Stimulated activated CD8-positive, alpha-beta memory T cell treated with anti-CD3 and anti-CD28 coated beads, Interleukin-15, amount 100 ng/mL, for 1 hour (primary cell): ENCODE results near the gene RABAC1.

Source experiments
- DNase-seq: peaks from one replicate; pipeline ENCODE4 v3.0.0-alpha.2; 2020; ENCODE audit warnings: low read depth

Gene RABAC1

GRCh38 chr19:41988947-41989346, 29.8 kb upstream of the RABAC1 start:
- no peak for DNase-seq

DNA sequence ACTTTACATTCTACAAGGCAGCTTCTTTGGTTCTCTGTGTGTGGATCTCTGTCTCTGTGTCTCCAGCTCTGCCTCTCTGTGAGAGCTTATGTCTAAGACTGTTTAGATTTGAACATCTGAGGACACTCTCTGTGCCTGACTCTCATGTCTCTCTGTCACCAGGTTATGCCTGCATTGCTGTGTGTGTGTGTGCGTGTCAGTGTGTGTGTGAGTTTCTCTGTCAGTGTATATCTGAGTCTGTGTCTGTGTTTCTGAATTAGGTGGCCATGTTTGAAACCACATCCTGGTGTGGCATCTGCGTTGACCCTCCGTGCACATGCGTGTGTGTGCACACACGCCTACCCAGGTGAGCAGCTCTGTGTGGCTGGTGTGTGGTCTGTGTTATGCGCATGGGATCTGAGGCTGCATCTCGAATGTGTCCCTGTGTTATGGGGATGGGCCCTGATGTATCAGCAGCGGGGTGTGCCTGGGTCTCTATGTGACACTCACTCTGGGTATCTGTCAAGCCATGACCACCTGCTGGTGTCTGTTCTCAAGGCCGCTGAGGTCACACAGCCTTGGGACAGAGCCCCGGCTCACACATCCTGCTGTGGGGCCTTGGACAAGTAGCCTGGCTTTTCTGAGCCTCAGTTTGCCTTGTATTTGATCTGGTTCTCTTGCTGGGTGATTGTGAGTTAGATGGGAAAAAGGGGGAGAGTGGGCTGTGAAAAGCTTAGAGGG, 28.2 kb upstream of the RABAC1 start:
- no peak for DNase-seq

DNA sequence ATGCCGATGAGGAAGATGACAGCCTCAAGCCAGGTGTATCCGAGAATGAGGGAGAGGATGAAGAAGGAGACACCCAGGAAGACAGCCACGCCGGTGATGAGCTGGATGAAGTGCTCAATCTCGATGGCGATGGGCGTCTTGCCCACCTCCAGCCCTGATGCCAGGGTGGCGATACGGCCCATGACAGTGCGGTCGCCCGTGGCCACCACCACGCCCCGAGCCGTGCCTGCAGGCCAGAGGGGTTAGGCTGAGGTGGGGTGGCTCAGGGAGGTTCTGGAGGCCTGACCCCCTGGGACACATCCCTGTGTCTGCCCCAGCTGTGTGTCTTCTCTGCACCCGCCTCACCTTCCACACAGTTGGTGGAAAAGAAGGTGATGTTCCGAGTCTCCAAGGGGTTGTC, 25.8 kb upstream of the RABAC1 start:
- no peak for DNase-seq

DNA sequence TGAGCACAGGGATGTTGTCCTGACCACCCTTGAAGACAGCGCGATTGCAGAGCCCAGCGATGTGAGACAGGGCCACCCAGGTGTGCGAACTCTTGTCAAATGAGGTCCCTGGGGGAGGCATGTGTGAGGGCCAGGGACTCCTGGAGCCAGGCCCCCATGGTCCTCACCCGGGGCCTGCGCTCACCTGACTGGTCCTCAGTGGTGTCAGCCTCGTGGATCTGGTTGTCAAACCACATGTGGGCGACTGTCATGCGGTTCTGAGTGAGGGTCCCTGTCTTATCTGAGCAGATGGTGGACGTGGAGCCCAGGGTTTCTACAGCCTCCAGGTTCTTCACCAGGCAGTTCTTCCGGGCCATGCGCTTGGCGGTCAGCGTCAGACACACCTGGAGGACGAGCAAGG, 22.6 kb upstream of the RABAC1 start:
- no peak for DNase-seq

DNA sequence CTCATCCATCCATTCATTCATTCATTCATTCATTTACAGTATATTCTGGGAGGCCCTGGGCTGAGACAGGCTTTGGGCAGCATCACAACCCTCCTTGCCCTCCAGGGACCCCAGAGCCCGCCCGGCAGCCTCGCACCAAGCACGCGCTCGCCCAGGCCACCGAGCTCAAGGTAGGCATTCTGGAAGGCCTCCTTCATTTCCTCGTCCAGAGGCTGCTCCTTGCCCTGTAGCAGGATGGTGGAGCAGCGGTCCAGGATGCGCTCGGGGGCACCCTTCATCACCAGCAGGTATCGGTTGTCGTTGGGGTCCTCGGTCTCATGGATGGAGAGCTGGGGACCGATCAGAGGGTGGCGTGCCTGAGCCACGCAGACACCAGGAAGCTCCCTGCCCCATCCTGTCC, 19.3 kb upstream of the RABAC1 start:
- no peak for DNase-seq

DNA sequence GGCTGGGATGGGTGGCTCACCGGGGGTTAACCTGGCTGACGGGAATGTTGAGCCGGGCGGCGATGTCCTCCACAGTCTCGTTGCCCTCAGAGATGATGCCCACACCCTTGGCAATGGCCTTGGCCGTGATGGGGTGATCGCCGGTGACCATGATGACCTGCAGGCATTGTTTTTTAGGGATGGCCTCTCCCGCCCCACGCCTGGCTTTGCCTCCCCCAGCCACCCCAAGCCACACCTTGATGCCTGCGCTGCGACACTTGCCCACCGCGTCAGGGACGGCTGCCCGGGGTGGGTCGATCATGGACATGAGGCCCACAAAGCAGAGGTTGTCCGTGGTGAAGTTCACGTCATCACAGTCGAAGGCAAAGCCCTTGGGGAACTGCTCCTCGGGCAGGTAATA, 18.8 kb upstream of the RABAC1 start:
- no peak for DNase-seq

DNA sequence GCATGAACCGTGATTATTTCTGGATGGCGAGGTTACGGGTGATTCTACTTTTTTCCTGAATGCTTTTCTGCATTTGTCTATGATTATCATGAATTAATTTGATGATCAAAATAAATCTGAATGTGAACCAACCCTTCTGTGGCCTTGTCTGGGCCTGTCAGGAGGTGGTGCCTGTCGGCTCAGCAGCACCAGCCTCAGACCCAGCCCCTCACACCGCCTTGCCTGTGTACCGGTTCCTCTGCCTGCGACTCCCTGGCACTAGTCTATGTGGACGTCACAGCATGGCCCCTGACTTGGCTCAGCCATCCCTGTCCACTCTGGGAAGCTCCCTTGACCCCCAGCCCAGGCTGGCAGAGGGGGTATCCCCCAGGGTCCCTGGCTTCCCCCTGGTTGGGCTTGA, 15.5 kb upstream of the RABAC1 start:
- no peak for DNase-seq

DNA sequence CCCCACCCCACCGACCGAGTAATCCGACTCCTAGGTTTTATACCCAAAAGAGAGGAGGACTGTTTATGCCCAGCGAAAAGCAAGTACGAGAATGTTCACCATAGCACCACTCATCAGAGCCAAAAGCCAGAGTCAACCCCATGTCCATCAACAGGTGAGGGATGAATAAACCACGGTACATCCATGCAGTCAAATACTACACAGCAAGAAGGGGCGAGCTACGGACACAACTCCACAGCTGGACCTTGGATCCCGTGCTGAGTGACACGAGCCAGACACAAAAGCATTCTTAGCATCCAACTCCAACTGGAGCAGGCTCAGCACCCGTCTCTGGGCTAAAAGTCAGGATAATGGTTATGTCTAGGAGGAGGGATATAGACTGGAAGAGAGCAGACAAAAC, 12.2 kb upstream of the RABAC1 start:
- DNase-seq: no peak

GRCh38 chr19:41969772-41970458, 10.8 kb upstream of the RABAC1 start:
- no peak for DNase-seq

DNA sequence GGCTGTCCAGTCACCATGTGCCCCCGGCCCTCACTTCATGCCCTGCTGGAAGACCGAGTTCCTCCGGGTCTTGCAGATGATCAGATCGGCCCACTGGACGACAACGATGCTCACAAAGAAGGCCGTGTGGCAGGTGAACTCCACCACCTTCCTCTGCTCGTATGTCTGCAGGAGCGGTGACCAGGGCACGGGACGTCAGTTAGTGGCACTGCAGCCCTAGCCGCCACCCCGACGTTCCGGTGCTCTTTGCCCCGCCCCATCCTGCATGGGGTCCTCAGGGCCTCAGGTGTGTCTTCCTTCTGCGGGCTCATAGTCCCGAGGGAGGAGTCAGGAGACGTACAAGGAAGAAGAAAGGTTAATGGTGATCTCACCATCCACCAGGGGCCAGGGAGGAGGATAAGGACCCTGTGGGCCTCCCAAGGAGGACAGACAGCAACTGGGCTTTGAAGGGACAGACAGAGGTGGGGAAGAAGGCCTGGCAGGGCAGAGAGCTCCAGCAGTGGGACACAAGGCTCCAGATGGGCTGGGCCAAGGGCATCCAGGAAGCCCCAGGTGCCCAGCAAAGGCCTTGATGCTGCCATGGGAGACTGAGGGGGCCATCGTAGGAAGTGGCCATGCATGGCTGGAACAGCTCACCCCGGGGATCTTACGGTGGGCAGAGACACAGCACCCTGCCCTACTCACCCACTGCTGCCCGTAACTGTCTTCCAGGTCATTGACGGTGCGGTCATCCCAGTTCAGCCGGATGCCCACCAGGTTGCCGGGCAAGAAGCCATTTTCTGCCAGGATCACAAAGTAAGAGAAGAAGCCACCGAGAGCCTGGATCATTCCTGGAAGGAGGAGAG, 9.9 kb upstream of the RABAC1 start:
- no peak for DNase-seq

DNA sequence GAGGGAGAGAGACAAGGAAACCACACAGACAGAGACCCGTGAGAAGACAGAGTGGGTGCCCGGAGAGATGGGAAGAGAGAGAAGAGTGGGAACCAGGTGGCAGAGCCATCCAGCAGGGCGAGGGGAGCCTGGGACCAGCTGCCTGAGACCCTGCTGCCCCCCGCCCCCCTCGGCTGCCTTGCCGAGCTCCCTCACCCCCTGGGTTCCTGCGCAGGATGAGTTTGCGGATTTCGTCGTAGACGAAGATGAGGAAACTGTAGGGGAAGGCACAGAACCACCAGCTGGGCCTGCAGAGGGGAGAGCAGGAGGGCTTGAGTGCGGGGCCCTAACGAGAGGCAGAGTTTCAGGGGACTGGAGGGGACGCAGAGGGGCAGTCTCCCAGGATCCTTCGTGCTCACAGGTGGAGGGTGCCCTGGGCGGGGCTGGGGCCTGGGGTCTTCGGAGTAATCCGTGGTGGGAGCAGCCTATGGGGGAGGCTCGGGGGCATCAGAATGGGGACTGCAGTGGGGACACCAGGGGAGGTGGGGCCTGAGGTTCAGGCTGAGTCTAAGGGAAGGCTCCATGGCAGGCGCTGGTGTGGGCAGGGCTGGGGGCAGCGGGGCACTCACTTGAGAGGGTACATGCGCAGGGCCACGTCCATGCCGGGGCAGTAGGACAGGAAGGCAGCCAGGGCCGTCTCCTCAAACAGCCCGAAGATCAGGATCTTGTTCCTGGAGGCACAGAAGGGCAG, 8.1 kb upstream of the RABAC1 start:
- no peak for DNase-seq

DNA sequence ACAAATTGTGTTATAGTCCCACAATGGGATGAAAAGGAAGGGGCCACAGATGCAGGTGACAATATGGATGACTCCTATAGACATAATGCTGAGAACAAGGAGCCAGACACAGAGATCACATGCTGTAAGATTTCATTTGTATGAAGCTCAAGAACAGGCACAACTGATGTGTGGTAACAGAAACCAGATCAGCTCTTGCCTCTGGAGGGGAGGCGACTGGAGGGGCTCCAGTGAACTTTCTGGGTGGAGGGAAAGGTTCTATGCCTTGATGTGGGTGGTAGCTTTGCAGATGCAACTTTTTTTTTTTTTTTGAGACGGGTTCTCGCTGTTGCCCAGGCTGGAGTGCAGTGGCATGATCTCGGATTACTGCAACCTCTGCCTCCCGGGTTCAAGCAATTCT, 6.0 kb upstream of the RABAC1 start:
- no peak for DNase-seq

DNA sequence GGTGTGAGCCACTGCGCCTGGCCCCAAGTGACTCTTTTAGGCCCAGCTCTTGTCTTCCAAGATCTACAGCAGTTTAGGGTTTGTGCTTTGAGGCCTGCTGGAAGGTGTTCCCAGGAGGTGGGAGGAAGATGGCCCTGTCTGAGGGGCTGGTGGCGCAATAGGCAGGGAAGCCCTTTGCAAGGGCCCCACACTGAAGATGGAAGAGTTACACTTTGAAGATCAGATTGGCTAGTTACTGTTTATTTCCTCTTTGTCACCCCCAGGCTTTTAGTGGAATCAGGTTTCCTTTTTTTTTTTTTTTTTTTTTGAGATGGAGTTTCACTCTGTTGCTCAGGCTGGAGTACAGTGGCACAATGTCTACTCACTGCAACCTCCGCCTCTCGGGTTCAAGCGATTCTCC, 1.9 kb upstream of the RABAC1 start:
- DNase-seq: no peak

- peak; percentile 63 for DNase-seq
These were observed 610 bp downstream of the RABAC1 start for GRCh38 chr19:41958367-41959055.

GRCh38 chr19:41957838-41958366, 1.2 kb downstream of the RABAC1 start:
- DNase-seq: no peak

DNA sequence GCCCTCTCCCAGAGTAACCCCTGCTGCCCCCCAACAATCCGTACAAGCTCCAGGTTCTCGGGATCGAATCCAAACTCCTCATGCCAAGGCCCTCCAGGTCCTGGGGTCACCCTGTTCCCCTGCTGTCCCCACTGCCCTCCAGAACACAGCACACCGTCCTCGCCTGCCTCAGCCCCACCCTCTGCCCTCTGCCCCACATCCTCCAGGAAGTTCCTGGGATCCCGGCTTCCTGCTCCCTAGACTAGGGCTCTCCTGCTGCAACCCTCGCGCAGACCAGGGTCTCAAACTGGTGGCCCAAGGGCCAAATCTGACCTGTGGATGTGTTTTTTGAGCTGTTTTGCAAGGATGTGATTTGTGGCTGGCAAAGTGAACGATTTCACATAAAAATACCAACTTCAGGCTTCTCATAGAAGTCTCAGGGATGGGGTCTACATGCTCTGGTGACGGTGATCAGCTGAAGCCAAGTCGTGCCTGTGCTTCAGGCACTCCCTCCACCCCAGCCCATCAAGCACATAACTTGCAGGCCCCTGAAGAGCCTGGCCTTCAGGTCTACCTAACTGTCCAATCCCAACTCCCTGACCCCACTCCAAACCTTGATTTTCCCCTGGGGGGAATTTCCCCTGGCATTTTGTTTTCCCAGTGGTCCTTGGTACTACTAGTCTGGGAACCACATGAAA, 1.8 kb downstream of the RABAC1 start:
- DNase-seq: no peak

DNA sequence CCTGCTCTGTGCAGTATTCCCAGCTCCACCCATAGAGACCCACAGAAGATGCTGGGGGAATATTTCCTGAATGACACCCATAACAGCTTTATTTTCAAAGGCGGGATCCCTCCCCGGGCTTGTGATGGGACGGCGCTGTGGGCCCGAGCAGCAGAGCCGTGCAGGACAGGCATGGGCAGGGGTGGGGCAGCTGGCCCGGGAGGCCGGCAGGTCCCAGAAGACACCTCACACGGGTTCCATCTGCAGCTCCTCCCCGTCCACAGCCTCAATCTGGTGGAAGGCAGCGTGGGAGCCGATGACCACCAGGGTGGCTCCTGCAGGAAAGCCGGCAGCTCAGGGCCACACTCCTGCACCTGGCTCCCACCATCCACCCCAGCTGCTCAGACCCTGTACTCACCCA, 2.5 kb downstream of the RABAC1 start:
- DNase-seq: no peak

DNA sequence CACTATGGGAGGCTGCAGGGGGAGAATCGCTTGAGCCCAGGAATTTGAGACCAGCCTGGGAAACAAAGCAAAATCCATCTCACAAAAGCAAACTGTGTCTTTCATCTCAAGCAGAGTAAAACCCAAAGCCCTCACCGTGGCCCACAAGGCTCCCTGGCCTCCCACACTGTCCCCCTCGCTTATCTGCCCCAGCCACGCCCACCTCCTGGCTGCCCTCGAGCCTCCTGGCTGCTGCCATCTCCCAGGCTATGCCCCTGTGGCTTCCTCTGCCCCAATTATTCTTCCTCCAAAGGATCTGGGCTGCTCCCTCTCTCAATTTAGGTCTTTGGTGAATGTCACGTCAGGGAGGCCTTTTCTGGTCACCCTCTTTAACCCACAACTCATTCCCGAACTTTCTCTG, 3.6 kb downstream of the RABAC1 start:
- no peak for DNase-seq

DNA sequence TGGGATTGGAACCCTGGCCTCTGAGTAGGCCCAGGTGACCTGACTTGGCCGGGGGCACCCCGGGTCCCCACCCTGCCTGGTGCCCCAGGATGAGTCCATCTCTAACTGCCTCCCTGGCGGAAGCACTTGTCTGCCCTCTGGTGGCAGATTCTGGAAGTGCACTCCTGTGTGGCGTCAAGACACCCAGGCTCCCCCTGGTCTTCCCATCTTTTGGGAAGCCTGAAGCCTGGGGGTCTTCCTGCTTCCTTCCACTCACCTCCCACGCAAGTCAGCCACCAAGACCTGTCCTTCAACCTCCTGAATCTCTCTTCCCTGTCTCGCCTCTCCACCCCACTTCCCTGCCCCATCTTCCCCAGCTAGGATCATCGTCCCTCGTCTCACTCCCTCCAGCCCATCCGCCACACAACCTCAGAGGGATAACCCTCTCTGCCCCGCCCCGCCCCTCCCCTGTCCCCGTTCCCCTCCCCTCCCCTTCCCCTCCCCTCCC, 7.4 kb downstream of the RABAC1 start:
- peak; percentile 89 for DNase-seq

GRCh38 chr19:41947091-41947490, 12.0 kb downstream of the RABAC1 start:
- DNase-seq: no peak
